Caco-2 (cell line): ENCODE data around the gene KLK10. TPM values are rescaled to one million over a fixed set of nuclear protein-coding genes. Genes with fewer than 3 reads are reported as not detected.
A peak's percentile ranks its signal among the peaks of the same experiment; 100 is the strongest.
"Not testable (repeated sequence)": the region's sequence is repeated elsewhere in the genome, so short reads cannot be mapped to it uniquely, and the experiment has no call there.

Experiments used
- BruUV-seq: library from RNA; stranded (reverse); fragments of 400-500 nt; replicated peaks from 2 replicates; lab custom pipeline; 2021; lab: Mats Ljungman, UMichigan
- CTCF ChIA-PET: fragments of 300-600 bp; sonication (Branson Sonifier 250); formaldehyde crosslinking; loops from one replicate; lab custom pipeline; 2022; ENCODE audit warnings: antibody characterized with exemption; lab: Charles Lee
- POLR2A ChIA-PET: fragments of 300-600 bp; sonication (Branson Sonifier 250); formaldehyde crosslinking; loops from one replicate; lab custom pipeline; 2022; ENCODE audit warnings: antibody characterized with exemption; lab: Charles Lee
- DNase-seq, 2 experiments: peaks; one replicate each; pipeline versions ENCODE4 v3.0.0 to v3.0.0-alpha.2; 2020 to 2022
- H3K27me3 ChIP-seq: replicated peaks from 2 replicates; pipeline ENCODE4 v1.6.0; 2011; ENCODE audit warnings: low read length; ENCODE audit not compliant: control insufficient read depth, insufficient read depth
- H3K36me3 ChIP-seq: 2 replicates; pipeline ENCODE4 v1.5.1; 2011; ENCODE audit warnings: low read length; ENCODE audit not compliant: control insufficient read depth, insufficient read depth
- H3K4me1 ChIP-seq: fragments of 250-450 bp; sonication (Bioruptor Pico); 2 replicates; pipeline ENCODE4 v1.5.1; 2020; ENCODE audit warnings: mild to moderate bottlenecking
- H3K4me3 ChIP-seq: 2 replicates; pipeline ENCODE4 v1.5.1; 2011; ENCODE audit warnings: low read depth, mild to moderate bottlenecking, control low read depth, low read length
- H3K9me3 ChIP-seq: fragments of 250-450 bp; sonication (Bioruptor Pico); 2 replicates; pipeline ENCODE4 v1.5.1; 2020; ENCODE audit warnings: mild to moderate bottlenecking, moderate library complexity
- H3K27ac Mint-ChIP-seq: one replicate; pipeline ENCODE4 v1.8.0; 2022; ENCODE audit warnings: mixed read lengths; ENCODE audit not compliant: unreplicated experiment
- H3K27me3 Mint-ChIP-seq: one replicate; pipeline ENCODE4 v1.8.0; 2022; ENCODE audit warnings: mixed read lengths; ENCODE audit not compliant: insufficient read depth, unreplicated experiment
- H3K36me3 Mint-ChIP-seq: one replicate; pipeline ENCODE4 v1.8.0; 2022; ENCODE audit warnings: mild to moderate bottlenecking, mixed read lengths; ENCODE audit not compliant: insufficient read depth, unreplicated experiment
- H3K4me1 Mint-ChIP-seq: one replicate; pipeline ENCODE4 v1.8.0; 2022; ENCODE audit warnings: low read depth, mixed read lengths; ENCODE audit not compliant: unreplicated experiment
- H3K4me3 Mint-ChIP-seq: one replicate; pipeline ENCODE4 v1.8.0; 2022; ENCODE audit warnings: mild to moderate bottlenecking, moderate library complexity, mixed read lengths; ENCODE audit not compliant: unreplicated experiment
- H3K9me3 Mint-ChIP-seq: one replicate; pipeline ENCODE4 v1.8.0; 2022; ENCODE audit warnings: mixed read lengths; ENCODE audit not compliant: unreplicated experiment
- intact Hi-C: fragments of 100-400 bp; cut with micrococcal nuclease; formaldehyde crosslinking; loops from one replicate; pipeline ENCODE4 v1.10.0; 2022; ENCODE audit not compliant: unreplicated experiment
- total RNA-seq: library from RNA; stranded (reverse); gene quantifications from 2 replicates; pipeline ENCODE4 v1.2.3, GENCODE V29; 2022
- TF ChIP-seq, protein P1 (sequence below), 2 experiments: fragments of 200-600 bp in 1 of 2; IDR thresholded peaks; 1 replicate in 1 of 2; 2 replicates in 1 of 2; pipeline versions ENCODE4 v1.5.1 to v1.8.0; 2011 to 2022; ENCODE audit warnings: antibody characterized with exemption in 1 of 2, control low read depth in 1 of 2, inconsistent platforms in 1 of 2, low read depth in 1 of 2, low read length in 1 of 2, mild to moderate bottlenecking in 1 of 2, moderate library complexity in 1 of 2; ENCODE audit not compliant: insufficient read depth in 1 of 2, severe bottlenecking in 1 of 2, unreplicated experiment in 1 of 2

Gene KLK10
- total RNA-seq, 1 experiment from 2014 or later: not detected

DNA sequence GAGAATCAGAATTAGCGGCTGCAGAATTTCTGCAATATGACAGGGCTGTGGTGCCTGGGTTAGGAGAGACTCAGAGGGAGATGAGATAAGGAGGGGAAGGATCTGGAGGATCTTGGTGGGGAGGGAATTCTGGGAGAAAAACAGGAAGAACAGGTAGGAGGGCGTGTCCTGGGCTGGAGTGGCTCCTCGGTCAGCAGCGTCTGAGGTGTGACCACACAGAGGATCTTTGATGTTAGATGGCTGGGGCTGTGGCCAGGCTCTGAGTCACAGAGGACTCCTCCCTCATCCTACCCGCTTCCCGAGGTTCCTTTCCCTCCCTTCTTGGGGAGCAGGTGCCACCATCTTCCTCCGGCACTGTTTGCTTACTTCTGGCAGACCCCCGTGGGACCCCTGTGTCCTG is 43.7 kb downstream of the KLK10 start:
- TF ChIP-seq, protein P1, sequence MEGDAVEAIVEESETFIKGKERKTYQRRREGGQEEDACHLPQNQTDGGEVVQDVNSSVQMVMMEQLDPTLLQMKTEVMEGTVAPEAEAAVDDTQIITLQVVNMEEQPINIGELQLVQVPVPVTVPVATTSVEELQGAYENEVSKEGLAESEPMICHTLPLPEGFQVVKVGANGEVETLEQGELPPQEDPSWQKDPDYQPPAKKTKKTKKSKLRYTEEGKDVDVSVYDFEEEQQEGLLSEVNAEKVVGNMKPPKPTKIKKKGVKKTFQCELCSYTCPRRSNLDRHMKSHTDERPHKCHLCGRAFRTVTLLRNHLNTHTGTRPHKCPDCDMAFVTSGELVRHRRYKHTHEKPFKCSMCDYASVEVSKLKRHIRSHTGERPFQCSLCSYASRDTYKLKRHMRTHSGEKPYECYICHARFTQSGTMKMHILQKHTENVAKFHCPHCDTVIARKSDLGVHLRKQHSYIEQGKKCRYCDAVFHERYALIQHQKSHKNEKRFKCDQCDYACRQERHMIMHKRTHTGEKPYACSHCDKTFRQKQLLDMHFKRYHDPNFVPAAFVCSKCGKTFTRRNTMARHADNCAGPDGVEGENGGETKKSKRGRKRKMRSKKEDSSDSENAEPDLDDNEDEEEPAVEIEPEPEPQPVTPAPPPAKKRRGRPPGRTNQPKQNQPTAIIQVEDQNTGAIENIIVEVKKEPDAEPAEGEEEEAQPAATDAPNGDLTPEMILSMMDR (IDR thresholded peaks at IDR 0.05; ENCODE audit: insufficient read depth in 1 of 2, low read depth in 1 of 2, low read length in 1 of 2, severe bottlenecking in 1 of 2, unreplicated experiment in 1 of 2): no peak
- Histone ChIP-seq H3K4me3 (no peak overlapping the region), H3K9me3 (no peaks in the 10 kb centered on the region), H3K4me1 (peaks cover 14% of the 10 kb centered on the region; the same call in 1 of the 2 replicates), H3K36me3 (no peaks in the 10 kb centered on the region), H3K27me3 (no peaks in the 10 kb centered on the region)
- no peaks in the 10 kb centered on the region for H3K9me3 Mint-ChIP-seq
- H3K27me3 Mint-ChIP-seq: peaks cover 2% of the 10 kb centered on the region
- DNase-seq: peak; percentile 60 to 86
- ChIA-PET CTCF (no interaction called here), POLR2A (no interaction called here)
- peak overlapping the region; percentile 11 for H3K27ac Mint-ChIP-seq
- peaks cover 5% of the 10 kb centered on the region for H3K36me3 Mint-ChIP-seq
- intact Hi-C loops: no loop called here
- peak overlapping the region; percentile 18 for H3K4me3 Mint-ChIP-seq
- no TSS peak for BruUV-seq
- H3K4me1 Mint-ChIP-seq: peaks cover 7% of the 10 kb centered on the region

DNA sequence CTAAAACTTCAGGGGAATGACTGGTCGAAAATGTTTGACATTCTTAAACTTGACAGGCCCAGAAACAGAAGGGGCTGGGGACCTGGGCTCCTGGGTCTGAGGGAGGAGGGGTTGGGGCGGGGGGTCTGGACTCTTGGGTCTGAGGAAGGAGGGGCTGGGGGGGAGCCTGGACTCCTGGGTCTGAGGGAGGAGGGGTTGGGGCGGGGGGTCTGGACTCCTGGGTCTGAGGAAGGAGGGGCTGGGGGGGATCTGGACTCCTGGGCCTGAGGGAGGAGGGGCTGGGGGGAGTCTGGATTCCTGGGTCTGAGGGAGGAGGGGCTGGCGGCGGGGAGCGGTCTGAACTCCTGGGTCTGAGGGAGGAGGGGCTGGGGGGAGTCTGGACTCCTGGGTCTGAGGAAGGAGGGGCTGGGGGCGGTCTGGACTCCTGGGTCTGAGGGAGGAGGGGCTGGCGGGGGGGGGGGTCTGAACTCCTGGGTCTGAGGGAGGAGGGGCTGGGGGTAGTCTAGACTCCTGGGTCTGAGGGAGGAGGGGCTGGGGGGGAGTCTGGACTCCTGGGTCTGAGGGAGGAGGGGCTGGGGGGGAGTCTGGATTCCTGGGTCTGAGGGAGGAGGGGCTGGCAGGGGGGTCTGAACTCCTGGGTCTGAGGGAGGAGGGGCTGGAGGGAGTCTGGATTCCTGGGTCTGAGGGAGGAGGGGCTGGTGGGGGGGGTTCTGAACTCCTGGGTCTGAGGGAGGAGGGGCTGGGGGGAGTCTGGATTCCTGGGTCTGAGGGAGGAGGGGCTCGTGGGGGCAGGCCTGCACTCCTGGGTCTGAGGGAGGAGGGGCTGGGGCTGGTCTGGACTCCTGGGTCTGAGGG is 44.6 kb downstream of the KLK10 start:
- Histone ChIP-seq H3K27me3 (no peaks in the 10 kb centered on the region), H3K9me3 (no peaks in the 10 kb centered on the region), H3K4me3 (no peak overlapping the region), H3K36me3 (no peaks in the 10 kb centered on the region), H3K4me1 (peaks cover 14% of the 10 kb centered on the region; the same call in 1 of the 2 replicates)
- CTCF ChIA-PET: no interaction called here
- Mint-ChIP-seq H3K4me1 (peaks cover 7% of the 10 kb centered on the region), H3K36me3 (peaks cover 5% of the 10 kb centered on the region), H3K9me3 (no peaks in the 10 kb centered on the region), H3K4me3 (no peak overlapping the region), H3K27ac (no peak overlapping the region), H3K27me3 (no peaks in the 10 kb centered on the region)
- DNase-seq: no peak
- no TSS peak for BruUV-seq
- intact Hi-C loops: no loop called here
- TF ChIP-seq, protein P1 (IDR thresholded peaks at IDR 0.05; ENCODE audit: insufficient read depth in 1 of 2, low read depth in 1 of 2, low read length in 1 of 2, severe bottlenecking in 1 of 2, unreplicated experiment in 1 of 2): no peak
- POLR2A ChIA-PET: no interaction called here

GRCh38 chr19:50972795-50973376 is 46.6 kb downstream of the KLK10 start:
- H3K4me1 ChIP-seq: peaks cover 23% of the 10 kb centered on the region
- H3K4me3 Mint-ChIP-seq: no peak overlapping the region
- BruUV-seq: no TSS peak
- H3K27me3 ChIP-seq: no peaks in the 10 kb centered on the region
- no peak overlapping the region for H3K27ac Mint-ChIP-seq
- H3K9me3 Mint-ChIP-seq: no peaks in the 10 kb centered on the region
- no peaks in the 10 kb centered on the region for H3K36me3 ChIP-seq
- H3K9me3 ChIP-seq: no peaks in the 10 kb centered on the region
- no peaks in the 10 kb centered on the region for H3K27me3 Mint-ChIP-seq
- TF ChIP-seq, protein P1 (IDR thresholded peaks at IDR 0.05; ENCODE audit: insufficient read depth in 1 of 2, low read depth in 1 of 2, low read length in 1 of 2, severe bottlenecking in 1 of 2, unreplicated experiment in 1 of 2): no peak
- no peak for DNase-seq
- intact Hi-C loops: no loop called here
- H3K4me3 ChIP-seq: no peak overlapping the region
- peaks cover 7% of the 10 kb centered on the region for H3K4me1 Mint-ChIP-seq
- CTCF ChIA-PET: no interaction called here
- H3K36me3 Mint-ChIP-seq: peaks cover 5% of the 10 kb centered on the region
- POLR2A ChIA-PET: no interaction called here

DNA sequence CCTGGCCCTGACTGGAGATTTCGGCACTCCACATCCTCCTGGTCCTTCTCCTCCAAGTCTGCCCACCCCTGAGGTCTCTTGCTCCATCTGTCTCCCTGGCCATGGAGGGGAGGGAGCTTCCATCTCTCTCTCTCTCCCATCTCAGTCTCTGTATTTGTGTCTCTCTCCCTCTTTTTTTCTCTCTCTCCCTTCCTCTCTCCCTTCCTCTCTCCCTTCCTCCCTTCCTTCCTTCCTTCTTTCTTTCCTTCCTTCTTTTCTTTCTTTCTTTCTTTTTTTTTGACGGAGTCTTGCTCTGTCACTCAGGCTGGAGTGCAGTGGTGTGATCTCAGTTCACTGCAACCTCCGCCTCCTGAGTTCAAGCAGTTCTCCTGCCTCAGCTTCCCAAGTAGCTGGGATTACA is 49.7 kb downstream of the KLK10 start:
- H3K36me3 ChIP-seq, H3K4me3 Mint-ChIP-seq, H3K27me3 Mint-ChIP-seq, H3K9me3 ChIP-seq, POLR2A ChIA-PET, H3K36me3 Mint-ChIP-seq, H3K27me3 ChIP-seq, H3K4me3 ChIP-seq, BruUV-seq, H3K9me3 Mint-ChIP-seq, intact Hi-C loops, DNase-seq, H3K4me1 Mint-ChIP-seq, H3K27ac Mint-ChIP-seq: not testable (repeated sequence)
- peaks cover 11% of the 10 kb centered on the region; the same call in 1 of the 2 replicates for H3K4me1 ChIP-seq
- CTCF ChIA-PET: interaction anchor here (0.7 kb wide), 1 partner anchor 291 kb away, joined by 5 read pairs; no protein-coding TSS in a partner anchor
